Sigmoid colon (tissue), 4 donors: ENCODE data around the gene ADGRE3.

ENCODE experiments used
- EP300 ChIP-seq, 4 donors: sonication (generic); formaldehyde crosslinking; IDR thresholded peaks; one replicate each; pipeline ENCODE4 v1.6.1; 2017; ENCODE audit warnings: antibody characterized with exemption in 4 of 4
- TF ChIP-seq, protein P1 (sequence below), 4 experiments: fragments of 450-650 bp in 3 of 4; fragments of 200-600 bp in 1 of 4; IDR thresholded peaks; one replicate each; pipeline ENCODE4 v1.5.1; 2016 to 2019; ENCODE audit warnings: antibody characterized with exemption in 4 of 4, mild to moderate bottlenecking in 3 of 4, moderate library complexity in 2 of 4

DNA sequence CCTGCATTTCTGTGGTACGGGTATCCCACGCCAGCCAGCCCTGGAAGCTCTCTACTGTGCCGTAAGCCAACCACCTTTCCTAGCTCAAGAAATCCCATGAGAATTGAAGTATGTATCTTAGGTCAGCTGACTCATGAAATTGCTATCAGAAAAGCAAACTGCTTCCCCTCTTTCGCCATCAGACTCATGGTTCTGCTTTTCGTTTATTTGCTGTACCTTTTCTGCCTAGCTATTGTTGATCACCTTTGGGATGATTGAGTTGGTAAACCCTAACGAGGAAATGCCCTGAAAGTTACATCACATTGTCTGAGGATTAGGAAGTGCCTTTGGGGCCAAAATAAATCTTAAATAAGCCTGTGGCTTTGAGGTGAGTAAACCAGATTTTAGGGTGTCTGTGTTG, at the start of gene ADGRE3:
- TF ChIP-seq, protein P1, sequence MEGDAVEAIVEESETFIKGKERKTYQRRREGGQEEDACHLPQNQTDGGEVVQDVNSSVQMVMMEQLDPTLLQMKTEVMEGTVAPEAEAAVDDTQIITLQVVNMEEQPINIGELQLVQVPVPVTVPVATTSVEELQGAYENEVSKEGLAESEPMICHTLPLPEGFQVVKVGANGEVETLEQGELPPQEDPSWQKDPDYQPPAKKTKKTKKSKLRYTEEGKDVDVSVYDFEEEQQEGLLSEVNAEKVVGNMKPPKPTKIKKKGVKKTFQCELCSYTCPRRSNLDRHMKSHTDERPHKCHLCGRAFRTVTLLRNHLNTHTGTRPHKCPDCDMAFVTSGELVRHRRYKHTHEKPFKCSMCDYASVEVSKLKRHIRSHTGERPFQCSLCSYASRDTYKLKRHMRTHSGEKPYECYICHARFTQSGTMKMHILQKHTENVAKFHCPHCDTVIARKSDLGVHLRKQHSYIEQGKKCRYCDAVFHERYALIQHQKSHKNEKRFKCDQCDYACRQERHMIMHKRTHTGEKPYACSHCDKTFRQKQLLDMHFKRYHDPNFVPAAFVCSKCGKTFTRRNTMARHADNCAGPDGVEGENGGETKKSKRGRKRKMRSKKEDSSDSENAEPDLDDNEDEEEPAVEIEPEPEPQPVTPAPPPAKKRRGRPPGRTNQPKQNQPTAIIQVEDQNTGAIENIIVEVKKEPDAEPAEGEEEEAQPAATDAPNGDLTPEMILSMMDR (IDR thresholded peaks at IDR 0.05): no peak
- no peak for TF ChIP-seq EP300 (IDR thresholded peaks at IDR 0.05)
